GM13977 (cell line): ENCODE results near the gene FAM13A.

Source experiments
- DNase-seq: peaks from one replicate; pipeline ENCODE4 v3.0.0; 2012; ENCODE audit warnings: low spot score
- CTCF ChIP-seq: IDR thresholded peaks from 2 replicates; pipeline ENCODE4 v1.5.1; 2012; ENCODE audit warnings: mild to moderate bottlenecking, control low read depth; ENCODE audit not compliant: insufficient read depth; ENCODE audit errors: extremely low read depth, missing control alignments
- in situ Hi-C: fragments of 300-500 bp; cut with MboI; formaldehyde crosslinking; loops from one replicate; pipeline ENCODE4 v1.12.0; 2022; ENCODE audit warnings: low sequenced_read_pairs, low pct_unique_long_range_greater_than_20kb, mixed read lengths, inconsistent platforms; ENCODE audit not compliant: unreplicated experiment

Gene FAM13A

GRCh38 chr4:88725986-88726385, 331.0 kb downstream of the FAM13A start:
- in situ Hi-C loops: no loop called here
- DNase-seq: no peak
- no peak for TF ChIP-seq CTCF

GRCh38 chr4:88725143-88725542, 331.8 kb downstream of the FAM13A start:
- in situ Hi-C loops: no loop called here
- no peak for DNase-seq
- TF ChIP-seq CTCF: no peak

- DNase-seq: no peak
These were observed 332.6 kb downstream of the FAM13A start for GRCh38 chr4:88724406-88724805.

GRCh38 chr4:88722828-88723227, 334.2 kb downstream of the FAM13A start:
- no peak for TF ChIP-seq CTCF
- in situ Hi-C loops: no loop called here
- DNase-seq: no peak

More at GRCh38 chr4:88724406-88724805, 332.6 kb downstream of the FAM13A start:
- TF ChIP-seq CTCF: no peak
- in situ Hi-C loops: no loop called here

GRCh38 chr4:88722276-88722780, 334.7 kb downstream of the FAM13A start:
- in situ Hi-C loops: no loop called here
- TF ChIP-seq CTCF: no peak
- DNase-seq: no peak

- no peak for DNase-seq
- no peak for TF ChIP-seq CTCF
- in situ Hi-C loops: no loop called here
These were observed 336.2 kb downstream of the FAM13A start for GRCh38 chr4:88720451-88721428.
